HG02642 (cell line): ENCODE data around the gene TBC1D23.
A peak's percentile ranks its signal among the peaks of the same experiment; 100 is the strongest.
"Not testable (repeated sequence)": the region's sequence is repeated elsewhere in the genome, so short reads cannot be mapped to it uniquely, and the experiment has no call there.

Experiments used
- ATAC-seq: cut with Tn5 transposase; IDR thresholded peaks from one replicate; pipeline ENCODE4 v1.9.1; 2021; ENCODE audit warnings: mild to moderate bottlenecking; ENCODE audit not compliant: unreplicated experiment, poor library complexity

TBC1D23 gene

DNA sequence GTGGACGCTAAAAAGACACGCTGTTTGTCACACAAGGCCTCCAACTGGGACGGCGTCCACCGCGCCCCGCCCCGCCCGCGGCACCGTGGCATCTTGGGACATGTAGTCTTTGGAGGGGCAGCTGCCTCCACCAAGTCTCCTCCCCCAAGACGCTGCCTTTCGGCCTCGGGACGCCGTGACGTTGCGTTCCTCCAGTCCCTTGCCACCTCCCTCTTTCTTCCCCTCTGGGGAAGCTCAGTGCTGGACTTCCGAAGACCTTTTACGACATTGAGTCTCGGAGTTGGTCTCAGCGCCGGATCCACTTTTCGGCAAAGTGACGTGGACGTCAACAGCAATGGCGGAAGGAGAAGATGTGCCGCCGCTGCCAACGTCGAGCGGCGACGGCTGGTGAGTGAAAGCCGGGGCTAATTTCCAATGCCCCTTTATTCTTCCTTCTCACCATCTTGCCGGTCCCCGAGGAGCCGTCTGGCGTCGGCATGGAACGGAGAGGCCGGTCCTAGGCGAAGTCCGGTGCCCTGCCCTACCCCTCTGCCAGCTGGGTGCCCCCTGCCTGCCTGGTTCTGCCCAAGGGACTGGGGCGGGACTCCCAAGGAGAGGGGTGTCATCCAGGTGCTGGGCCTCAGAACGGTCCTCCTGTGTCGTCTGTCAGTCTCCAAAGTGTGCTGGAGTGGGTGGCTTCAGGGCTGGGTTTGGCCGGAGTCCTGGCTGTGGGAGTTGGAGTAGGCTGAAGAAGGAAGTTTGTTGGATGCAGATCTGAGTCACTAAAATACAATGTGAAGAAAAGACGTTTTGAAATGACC lies at the start of gene TBC1D23:
Gene TBC1D23, plus strand, starts transcription at position 308 of the 800 bp plus-strand sequence. Its CDS starts 27 bp downstream, at position 335.
- ATAC-seq: peak; percentile 100

DNA sequence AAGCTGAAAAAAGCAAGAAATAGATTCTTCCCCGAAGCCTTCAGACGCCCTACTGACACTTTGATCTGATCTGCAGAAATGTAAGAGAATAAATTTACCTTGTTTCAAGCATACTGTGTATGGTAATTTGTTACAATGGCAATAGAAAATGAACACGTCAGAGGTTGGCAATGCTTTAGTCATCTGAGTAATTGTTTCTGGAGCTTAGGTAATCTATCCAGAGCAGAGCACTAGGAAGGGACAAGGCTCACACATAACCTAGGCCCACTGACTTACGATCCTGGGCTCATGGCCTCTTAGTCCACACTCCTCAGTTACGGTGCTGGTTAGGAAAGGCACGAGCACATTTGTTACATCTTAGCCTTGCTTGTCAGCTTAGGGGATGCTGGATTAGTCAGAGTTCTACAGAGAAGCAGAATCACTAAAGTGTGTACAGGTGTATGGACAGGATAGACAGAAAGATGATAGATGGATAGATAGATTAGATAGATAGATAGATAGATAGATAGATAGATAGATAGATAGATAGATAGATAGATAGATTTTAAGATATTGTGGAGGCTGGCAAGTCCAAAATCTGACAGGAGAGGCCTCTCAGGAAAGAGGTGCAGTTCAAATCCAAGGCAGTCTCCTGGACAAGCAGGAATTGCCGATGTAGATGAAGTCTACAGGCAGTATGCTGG lies 46.8 kb upstream of the TBC1D23 start:
- no peak for ATAC-seq

DNA sequence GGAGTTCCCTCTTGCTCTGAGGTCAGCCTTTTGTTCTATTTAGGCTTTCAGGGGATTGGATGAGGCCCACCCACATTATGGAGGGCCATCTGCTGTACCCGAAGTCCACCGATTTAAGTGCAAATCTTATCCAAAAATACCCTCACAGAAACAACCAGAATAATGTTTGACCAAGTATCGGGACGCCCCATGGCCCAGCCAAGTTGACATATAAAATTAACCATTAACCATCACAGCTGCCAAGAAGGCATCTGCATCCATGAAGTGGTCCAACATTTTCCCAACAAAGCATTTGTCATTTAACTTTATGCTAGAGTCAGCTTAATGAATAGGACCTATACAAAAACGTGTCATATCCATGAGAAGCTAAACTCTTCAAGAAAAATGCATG lies 46.2 kb upstream of the TBC1D23 start:
- ATAC-seq: no peak

DNA sequence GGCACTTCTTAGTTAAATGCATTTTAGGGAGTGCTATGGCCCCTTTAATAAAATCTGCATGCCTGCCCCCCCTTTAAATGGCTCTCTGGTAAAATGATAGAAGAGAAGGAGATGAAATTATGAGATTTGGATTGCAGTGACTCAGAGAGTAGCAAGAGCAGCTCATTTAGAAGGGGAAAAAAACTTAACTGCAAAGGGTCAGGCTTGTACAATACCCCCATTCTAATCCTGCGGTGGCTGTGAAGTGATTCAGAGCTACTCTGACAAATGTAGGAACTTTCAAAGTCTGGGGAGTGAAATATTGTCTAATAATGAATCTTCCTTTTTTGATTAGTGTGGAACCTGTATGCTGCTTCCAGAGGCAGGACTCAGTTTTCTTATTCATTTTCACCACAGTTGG lies 44.1 kb upstream of the TBC1D23 start:
- no peak for ATAC-seq

DNA sequence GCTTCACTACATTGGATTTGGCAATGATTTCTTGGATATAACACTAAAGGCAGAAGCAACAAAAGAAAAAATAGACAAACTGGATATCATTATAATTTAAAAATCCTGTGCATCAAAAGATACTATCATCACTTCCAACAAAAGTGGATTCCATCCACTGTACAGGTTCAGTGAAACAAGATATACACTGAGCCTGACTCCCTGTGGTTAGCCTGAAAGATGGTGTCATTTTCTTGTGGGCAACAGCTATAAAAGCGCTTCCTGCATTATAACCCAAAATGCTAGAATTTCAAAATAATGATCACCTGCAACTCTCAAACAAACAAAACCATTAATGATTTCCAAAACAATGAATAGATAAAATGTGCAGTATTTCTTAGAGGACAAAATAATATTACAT lies 39.6 kb upstream of the TBC1D23 start:
- ATAC-seq: no peak

DNA sequence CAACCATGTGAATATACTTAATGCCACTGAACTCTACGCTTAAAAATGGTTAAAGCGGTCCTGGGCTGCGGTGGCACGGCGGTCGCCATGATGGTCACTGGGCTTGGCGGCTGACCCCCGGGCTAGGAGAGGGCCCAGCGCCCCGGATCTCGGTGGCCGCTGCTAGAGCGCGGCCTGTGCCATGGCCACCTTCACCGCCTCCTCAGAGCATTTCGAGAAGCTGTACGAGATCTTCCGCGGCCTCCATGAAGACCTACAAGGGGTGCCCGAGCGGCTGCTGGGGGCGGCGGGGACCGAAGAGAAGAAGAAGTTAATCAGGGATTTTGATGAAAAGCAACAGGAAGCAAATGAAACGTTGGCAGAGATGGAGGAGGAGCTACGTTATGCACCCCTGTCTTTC lies 35.6 kb upstream of the TBC1D23 start:
- no peak for ATAC-seq

DNA sequence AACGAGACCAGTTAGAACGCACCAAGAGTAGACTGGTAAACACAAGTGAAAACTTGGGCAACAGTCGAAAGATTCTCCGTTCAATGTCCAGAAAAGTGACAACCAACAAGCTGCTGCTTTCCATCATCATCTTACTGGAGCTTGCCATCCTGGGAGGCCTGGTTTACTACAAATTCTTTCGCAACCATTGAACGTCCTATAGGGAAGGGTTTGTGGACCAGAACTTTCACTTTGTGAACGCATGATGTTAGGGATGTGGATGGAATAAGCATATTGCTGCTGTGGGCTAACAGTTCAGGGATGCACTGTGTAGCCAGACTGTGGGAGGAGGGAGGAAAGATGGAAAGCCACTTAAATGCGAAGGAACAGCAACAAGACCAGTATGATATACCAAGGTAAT lies 34.9 kb upstream of the TBC1D23 start:
- ATAC-seq: no peak

DNA sequence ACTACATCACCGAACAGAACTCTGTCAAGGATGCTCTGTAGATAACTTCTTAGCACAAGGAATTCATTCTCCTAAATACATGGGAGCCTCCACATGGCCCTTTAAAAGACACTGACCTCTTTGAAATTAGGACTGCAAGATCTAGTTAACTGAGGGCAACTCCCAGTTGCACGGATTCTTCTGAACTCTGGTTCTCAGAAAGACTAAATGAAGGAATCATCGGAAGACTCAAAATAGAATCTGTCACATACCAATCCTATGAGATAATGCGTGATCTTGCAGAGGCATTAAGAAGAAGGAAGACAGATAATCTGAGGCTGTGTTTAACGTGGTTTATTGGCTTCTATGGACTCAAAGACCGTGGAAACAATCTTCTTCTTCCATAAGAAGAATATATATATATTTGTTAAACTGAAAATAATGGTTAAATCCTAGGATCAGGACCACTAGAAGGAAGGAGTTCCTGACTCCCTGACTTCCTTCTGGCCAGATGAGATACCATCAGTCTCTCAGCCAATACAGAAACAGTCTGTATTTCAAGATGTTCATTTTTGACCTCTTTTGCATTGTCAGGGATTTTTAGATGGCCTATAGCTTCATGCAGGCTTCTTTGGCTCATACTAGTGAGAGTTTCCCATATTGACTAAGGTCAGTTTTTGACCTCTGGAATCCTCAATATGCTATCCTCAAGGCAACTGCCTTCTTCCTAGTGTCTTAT lies 33.9 kb upstream of the TBC1D23 start:
- no peak for ATAC-seq

DNA sequence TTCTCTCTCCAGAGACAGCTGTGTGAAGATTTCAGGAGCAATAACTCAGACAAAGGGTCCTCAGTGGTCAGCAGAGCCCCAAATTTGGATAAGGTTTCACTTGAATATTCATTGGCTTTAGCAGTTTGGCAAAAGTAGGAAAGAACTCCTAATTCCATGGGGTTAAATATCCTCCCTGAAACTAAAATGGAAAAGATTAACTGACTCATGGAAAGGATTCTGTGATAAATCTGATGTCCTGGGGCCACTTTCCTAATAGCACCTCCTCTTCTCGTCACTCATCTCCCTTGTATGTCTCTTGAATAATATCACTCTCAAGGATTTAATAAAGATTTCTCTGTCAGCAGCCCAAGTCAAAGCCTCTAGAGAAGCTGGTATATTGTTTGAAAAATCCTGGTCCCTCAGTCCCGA lies 33.3 kb upstream of the TBC1D23 start:
- no peak for ATAC-seq

DNA sequence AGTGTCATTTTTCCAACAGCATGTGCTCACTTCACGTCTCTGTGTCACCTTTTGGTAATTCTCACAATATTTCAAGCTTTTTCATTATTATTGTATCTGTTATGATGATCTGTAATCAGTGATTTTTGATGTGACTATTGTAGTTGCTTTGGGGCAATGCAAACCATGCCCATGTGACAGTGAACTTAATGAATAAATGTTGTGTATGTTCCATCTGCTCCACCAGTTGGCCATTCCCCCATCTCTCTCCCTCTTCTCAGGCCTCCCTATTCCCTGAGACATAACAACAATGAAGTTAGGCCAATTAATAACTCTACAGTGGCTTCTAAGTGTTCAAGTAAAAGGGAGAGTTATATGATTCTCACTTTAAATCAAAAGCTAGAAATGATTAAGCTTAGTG lies 32.5 kb upstream of the TBC1D23 start:
- no peak for ATAC-seq

DNA sequence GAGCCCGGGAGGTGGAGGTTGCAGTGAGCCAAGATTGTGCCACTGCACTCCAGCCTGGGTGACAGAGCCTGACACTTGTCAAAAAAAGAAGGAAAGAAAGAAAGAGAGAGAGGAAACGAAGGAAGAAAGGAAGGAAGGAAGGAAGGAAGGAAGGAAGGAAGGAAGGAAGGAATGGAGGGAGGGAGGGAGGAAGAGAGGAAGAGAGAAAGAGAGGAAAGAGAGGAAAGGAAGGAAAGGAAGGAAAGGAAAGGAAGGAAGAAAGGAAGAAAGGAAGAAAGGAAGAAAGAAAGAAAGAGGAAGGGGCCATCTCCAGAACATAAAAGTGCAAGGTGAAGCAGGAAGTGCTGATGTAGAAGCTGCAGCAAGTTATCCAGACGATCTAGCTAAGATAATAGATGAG lies 31.6 kb upstream of the TBC1D23 start:
- not testable (repeated sequence) for ATAC-seq

DNA sequence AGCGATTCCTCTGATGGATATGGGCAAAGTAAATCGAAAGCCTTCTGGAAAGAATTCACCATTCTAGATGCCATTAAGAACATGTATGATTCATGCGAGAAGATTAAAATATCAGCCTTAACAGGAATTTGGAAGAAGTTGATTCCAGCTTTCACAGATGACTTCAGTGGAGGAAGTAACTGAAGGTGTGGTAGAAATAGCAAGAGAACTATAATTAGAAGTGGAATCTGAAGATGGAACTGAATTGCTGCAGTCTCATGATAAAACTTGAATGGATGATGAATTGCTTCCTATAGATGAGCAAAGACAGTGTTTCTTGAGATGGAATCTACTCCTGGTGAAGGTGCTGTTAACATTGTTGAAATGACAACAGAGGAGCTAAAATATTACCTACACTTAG lies 30.1 kb upstream of the TBC1D23 start:
- no peak for ATAC-seq

DNA sequence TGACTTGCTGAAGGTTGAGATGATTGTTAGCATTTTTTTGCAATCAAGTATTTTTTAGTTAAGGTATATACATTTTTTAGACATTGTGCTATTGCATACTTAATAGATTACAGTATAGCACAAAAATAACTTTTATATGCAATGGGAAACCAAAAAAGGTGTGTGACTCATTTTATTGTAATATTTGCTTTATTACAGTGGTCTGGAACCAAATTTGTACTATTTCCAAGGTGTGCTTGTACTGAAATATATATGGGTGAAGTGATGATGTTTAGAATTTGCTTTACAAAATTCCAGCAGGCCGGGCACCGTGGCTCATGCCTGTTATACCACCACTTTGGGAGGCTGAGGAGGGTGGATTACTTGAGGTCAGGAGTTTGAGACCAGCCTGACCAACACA lies 29.1 kb upstream of the TBC1D23 start:
- no peak for ATAC-seq

DNA sequence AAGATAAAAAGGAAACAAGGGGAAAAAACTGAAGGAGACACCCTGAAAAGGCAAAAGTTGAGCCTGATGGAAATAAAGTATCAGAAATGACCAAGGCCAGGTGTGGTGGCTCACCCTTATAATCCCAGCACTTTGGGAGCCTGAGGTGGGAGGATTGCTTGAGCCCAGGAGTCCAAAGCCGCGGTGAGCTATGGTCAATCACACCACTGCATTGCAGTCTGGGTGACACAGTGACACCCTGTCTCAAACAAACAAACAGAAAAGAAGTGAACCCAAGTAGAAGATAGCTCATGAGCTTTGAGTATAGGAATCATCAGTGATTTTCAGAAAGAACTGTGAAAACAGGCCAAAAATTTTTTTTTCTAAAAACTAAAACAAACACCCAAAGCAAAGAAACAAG lies 26.4 kb upstream of the TBC1D23 start:
- ATAC-seq: no peak

DNA sequence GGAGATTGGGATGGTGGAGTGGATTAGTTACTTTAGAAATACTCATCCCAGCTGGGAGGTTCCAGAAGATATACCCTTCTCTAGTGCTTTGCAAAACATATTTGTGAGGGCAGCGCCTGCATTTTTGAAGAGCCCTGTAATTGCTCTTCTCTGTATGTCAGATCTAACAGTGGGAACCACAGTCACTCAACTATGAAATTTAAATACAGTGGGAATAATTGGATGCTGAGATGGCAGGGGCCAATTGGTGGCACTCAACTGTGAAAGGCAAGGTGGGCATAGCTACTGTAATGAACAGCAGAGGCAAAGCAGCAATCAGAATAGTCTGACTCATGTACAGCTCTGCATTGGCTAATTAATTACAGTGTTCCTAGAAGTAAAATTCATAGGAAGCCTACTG lies 22.2 kb upstream of the TBC1D23 start:
- ATAC-seq: no peak

DNA sequence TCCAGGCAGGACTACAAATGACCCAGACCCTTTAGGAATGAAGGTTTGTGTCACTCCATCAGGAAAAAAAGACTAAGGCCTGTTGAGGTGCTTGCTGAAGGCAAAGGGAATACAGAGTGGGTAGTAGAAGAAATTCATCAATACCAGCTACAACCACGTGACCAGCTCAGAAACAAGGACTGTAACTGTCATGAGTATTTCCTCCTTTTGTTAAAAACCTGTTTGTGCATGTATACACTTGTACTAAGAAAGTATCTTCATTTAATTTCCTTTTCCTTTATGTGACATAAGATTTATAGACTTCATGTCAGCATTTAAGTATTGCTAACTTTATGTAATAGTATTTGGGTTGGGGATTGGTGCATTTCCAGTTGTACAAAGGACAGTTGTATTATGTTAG lies 18.3 kb upstream of the TBC1D23 start:
- not testable (repeated sequence) for ATAC-seq

DNA sequence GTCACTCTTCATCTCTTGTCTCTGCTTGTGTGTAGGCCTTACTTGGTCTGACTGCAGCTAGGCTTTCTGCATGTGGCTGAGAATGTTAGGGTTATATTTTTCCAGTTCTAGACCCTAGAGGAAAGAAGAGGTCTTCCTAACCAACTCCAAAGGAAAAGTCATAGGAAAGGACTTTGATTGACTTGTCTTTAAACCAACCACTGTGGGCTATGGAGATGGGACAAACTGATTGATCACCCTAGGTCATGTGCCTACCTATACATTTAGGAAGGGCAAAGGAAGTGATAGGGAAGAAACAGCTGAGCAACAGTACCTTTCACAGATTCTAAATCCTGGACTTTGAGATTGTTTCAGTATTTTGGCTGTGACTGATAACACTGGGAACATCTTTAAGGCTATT lies 16.5 kb upstream of the TBC1D23 start:
- no peak for ATAC-seq

DNA sequence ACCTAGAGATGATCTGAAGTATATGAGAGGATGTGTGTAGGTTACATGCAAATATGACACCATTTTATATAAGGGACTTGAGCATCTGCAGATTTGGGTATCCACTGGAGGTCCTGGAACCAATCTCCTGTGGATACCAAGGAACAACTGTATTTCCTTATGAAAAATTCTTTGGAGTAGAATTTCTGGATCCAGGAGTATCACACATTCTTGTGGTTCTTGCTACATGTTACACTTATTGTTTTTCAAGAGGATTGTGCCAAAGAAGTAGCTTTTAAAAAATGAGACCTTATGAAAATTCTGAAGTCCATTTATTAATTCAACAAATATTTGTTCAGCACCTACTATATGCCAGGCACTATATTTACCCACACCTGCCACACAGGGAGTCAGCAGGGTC lies 15.7 kb upstream of the TBC1D23 start:
- no peak for ATAC-seq

DNA sequence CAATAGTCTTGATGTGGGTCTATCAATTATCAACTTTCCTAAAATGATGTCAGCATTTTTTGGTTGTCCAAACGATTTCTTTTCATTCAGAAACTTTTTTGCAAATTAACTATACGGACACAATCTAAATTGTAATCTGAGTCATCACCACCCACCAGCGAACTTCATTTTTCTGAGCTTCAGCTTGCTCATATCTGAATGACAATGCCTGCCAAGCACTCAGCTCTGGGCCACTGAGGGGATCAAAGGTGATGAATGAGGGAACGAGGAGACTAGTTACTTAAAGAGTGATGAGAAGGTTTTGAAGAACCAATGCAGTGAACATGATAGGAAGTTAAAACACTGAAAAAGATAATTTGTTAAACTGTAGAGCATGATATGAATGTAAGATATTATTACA lies 14.9 kb upstream of the TBC1D23 start:
- no peak for ATAC-seq

DNA sequence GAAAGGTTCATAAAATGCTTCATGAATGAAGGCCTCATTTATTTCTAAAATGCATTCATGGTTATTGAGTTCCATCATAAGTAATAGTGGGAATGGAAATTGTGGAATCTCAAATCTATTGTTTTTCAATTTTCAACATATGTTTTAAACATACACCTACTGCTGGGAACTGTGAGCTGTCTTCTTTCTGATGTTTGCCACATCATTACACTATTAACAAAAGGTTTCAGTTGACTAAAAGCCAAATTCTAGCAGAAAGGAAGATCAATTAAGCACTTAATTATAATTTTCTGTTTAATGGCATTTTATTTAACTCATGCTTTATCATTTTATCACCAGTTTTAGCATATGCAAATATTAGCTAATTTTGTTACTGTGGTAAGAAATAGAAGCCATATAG lies 13.8 kb upstream of the TBC1D23 start:
- no peak for ATAC-seq

DNA sequence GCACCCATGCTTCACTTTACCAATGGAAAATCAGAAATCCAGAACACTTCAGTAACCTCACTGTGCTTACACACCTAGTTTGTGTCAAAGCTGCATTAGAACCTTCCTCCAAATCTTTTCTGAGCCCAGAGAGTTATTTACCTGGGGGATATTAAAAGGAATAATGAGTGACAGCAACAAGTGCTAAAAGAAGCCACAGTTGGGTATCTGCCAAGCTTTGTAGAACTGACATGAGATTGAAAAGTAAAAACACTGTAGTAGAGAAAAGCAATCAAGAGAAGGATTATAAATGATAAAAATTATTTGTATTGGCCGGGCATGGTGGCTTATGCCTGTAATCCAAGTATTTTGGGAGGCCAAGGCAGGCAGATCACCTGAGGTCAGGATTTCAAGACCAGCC lies 8.8 kb upstream of the TBC1D23 start:
- no peak for ATAC-seq
